GM13977 (cell line): ENCODE results near the gene HERC3.

Experiments used
- DNase-seq: peaks from one replicate; pipeline ENCODE4 v3.0.0; 2012; ENCODE audit warnings: low spot score
- in situ Hi-C: fragments of 300-500 bp; cut with MboI; formaldehyde crosslinking; loops from one replicate; pipeline ENCODE4 v1.12.0; 2022; ENCODE audit warnings: low sequenced_read_pairs, low pct_unique_long_range_greater_than_20kb, mixed read lengths, inconsistent platforms; ENCODE audit not compliant: unreplicated experiment
- TF ChIP-seq, protein P1 (sequence below): IDR thresholded peaks from 2 replicates; pipeline ENCODE4 v1.5.1; 2012; ENCODE audit warnings: mild to moderate bottlenecking, control low read depth; ENCODE audit not compliant: insufficient read depth; ENCODE audit errors: extremely low read depth, missing control alignments

Gene HERC3

GRCh38 chr4:88719381-88719780, 127.1 kb downstream of the HERC3 start:
- in situ Hi-C loops, result no loop called here
- DNase-seq, result no peak
- TF ChIP-seq, protein P1, sequence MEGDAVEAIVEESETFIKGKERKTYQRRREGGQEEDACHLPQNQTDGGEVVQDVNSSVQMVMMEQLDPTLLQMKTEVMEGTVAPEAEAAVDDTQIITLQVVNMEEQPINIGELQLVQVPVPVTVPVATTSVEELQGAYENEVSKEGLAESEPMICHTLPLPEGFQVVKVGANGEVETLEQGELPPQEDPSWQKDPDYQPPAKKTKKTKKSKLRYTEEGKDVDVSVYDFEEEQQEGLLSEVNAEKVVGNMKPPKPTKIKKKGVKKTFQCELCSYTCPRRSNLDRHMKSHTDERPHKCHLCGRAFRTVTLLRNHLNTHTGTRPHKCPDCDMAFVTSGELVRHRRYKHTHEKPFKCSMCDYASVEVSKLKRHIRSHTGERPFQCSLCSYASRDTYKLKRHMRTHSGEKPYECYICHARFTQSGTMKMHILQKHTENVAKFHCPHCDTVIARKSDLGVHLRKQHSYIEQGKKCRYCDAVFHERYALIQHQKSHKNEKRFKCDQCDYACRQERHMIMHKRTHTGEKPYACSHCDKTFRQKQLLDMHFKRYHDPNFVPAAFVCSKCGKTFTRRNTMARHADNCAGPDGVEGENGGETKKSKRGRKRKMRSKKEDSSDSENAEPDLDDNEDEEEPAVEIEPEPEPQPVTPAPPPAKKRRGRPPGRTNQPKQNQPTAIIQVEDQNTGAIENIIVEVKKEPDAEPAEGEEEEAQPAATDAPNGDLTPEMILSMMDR, result no peak

DNA sequence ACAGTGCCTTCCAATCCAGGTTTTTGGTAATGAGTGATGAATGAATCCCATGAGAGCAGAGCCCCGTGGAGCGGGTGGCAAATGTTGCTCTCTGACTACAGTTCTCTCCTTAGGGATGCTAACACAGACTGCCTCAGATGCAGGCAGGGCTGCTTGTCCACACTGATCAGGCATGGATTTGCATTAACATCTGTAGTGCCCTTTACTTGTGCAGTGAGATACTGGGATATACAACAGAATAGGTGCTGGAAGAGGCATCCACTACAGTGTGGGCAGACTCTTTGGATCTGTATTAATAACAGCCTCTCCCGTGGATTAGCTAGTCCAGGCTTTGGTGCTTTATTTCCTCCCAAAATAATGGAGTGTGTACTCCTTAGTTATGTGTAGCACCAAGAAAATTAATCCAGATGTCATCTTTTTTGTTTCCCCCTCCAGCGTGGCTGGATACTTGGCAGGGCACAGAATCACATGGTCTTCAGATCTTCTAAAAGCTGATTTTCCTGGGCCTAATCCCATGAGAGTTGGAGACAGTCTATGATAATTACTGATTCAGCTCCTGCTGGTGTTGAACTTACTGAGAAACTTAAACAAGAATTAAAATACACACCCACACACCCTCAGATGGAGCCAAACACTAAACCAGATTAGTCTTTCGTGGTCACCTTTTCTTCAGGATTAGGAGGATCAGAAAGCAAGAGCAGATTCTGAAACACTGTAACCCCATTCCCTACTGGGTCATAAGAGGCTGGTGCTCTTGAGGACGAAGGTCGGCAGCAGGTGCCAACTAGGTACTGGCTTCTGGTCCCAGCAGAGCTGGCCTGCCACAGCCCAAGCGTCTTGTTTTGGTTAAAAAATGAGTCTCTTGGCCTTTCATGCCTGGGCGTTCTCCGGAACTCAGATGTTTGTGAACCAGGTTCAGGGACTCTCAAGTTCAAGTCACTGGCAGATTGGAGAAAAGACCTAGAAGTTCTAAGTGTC, 128.5 kb downstream of the HERC3 start:
- in situ Hi-C loops, result no loop called here
- TF ChIP-seq, protein P1, result no peak
- no peak for DNase-seq

DNA sequence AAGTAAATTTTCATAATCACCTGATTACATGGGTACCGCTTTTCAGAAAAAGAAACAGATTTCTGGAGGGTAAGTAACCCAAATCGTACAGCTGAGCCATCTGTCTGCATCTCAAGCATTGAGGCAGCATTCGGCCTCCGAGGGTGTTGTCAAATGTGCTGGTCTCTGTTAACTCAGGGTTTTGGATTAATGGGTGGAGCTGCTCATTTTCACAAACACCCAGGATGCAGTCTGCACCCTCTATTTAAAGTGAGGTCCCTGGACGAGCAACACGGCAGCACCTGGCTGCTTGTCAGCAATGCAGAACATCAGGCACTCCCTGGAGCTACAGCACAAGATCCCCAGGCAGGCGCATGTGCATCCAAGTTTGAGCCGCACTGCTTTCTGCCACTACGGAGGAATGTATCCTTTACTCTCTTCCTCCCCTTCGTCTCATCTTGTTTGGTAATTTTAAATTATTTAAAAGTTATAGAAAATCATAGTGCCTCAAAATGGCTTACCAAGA, 130.0 kb downstream of the HERC3 start:
- in situ Hi-C loops, result no loop called here
- no peak for DNase-seq
- TF ChIP-seq, protein P1, result no peak

- DNase-seq, result no peak
- TF ChIP-seq, protein P1, result no peak
- in situ Hi-C loops, result no loop called here
Measured at GRCh38 chr4:88722828-88723227, 130.5 kb downstream of the HERC3 start.

DNA sequence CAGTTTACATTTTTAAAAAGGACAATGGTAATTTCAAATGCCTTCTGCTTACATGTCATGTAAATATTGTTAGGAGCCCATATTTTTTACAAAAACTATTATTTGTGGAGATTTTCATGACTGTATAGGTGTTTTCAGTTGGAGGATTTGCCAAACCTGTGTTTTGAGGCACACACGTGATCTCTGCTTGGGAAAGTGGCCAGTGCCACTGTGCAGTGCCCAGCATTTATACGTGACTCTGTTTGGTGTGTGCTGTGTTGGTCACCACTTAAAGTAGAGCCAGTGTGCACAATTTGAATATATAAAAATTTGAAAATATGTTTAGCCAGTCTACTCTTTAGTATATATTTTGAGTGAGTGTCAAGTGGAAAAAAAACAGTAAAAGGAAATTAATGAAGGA, 132.1 kb downstream of the HERC3 start:
- DNase-seq, result no peak

DNA sequence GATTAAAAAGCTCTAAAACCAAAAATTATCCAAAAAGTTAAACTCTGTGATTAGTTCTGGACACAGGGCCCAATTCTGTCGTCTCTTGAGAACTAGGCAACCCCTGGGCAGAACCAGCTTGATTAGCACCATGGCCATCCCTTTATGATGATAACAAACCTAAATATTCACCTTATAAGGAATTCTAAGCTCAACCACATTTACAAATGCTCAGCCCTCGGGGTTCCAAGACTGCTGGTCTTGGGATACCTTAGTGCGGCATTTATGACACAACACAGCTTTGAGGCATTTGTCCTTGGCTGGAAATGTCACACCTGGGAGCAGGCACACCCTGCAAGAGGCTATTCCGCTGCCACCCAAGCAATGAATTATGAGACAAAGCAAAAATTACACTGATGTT, 132.9 kb downstream of the HERC3 start:
- no peak for DNase-seq
- TF ChIP-seq, protein P1, result no peak
- in situ Hi-C loops, result no loop called here

More for the DNA sequence above, 132.1 kb downstream of the HERC3 start:
- TF ChIP-seq, protein P1, result no peak
- in situ Hi-C loops, result no loop called here
